ENCODE results near the gene MAN1A2.
"Not testable (repeated sequence)": the region's sequence is repeated elsewhere in the genome, so short reads cannot be mapped to it uniquely, and the experiment has no call there.

The MAN1A2 gene

GRCh38 chr1:117398957-117399356 is 31.7 kb downstream of the MAN1A2 start:
- DNase-seq (ENCODE audit: low read depth): no peak

GRCh38 chr1:117401761-117402160 is 34.5 kb downstream of the MAN1A2 start:
- DNase-seq (ENCODE audit: low read depth): no peak

GRCh38 chr1:117403597-117403996 is 36.3 kb downstream of the MAN1A2 start:
- DNase-seq (ENCODE audit: low read depth): no peak

GRCh38 chr1:117405042-117405441 is 37.8 kb downstream of the MAN1A2 start:
- DNase-seq (ENCODE audit: low read depth): no peak

GRCh38 chr1:117412472-117412871 is 45.2 kb downstream of the MAN1A2 start:
- no peak for DNase-seq (ENCODE audit: low read depth)

- DNase-seq (ENCODE audit: low read depth): no peak
Observed at GRCh38 chr1:117413412-117413811, 46.2 kb downstream of the MAN1A2 start.

- DNase-seq (ENCODE audit: low read depth): no peak
Observed at GRCh38 chr1:117414943-117415342, 47.7 kb downstream of the MAN1A2 start.

- DNase-seq (ENCODE audit: low read depth): no peak
Observed at GRCh38 chr1:117416004-117416403, 48.8 kb downstream of the MAN1A2 start.

- no peak for DNase-seq (ENCODE audit: low read depth)
Observed at GRCh38 chr1:117416546-117417125, 49.4 kb downstream of the MAN1A2 start.

GRCh38 chr1:117425050-117425734 is 57.9 kb downstream of the MAN1A2 start:
- DNase-seq (ENCODE audit: low read depth): no peak

- no peak for DNase-seq (ENCODE audit: low read depth)
Observed at GRCh38 chr1:117427297-117427696, 60.0 kb downstream of the MAN1A2 start.

GRCh38 chr1:117433943-117434342 is 66.7 kb downstream of the MAN1A2 start:
- DNase-seq (ENCODE audit: low read depth): no peak

- no peak for DNase-seq (ENCODE audit: low read depth)
Observed at GRCh38 chr1:117436513-117436912, 69.3 kb downstream of the MAN1A2 start.

GRCh38 chr1:117447661-117448060 is 80.4 kb downstream of the MAN1A2 start:
- no peak for DNase-seq (ENCODE audit: low read depth)

- no peak for DNase-seq (ENCODE audit: low read depth)
Observed at GRCh38 chr1:117452216-117452615, 85.0 kb downstream of the MAN1A2 start.

GRCh38 chr1:117453958-117454357 is 86.7 kb downstream of the MAN1A2 start:
- no peak for DNase-seq (ENCODE audit: low read depth)

GRCh38 chr1:117458410-117458809 is 91.2 kb downstream of the MAN1A2 start:
- not testable (repeated sequence) for DNase-seq (ENCODE audit: low read depth)

- DNase-seq (ENCODE audit: low read depth): no peak
Observed at GRCh38 chr1:117466761-117467160, 99.5 kb downstream of the MAN1A2 start.

GRCh38 chr1:117467336-117467735 is 100.1 kb downstream of the MAN1A2 start:
- DNase-seq (ENCODE audit: low read depth): no peak

- DNase-seq (ENCODE audit: low read depth): no peak
Observed at GRCh38 chr1:117473063-117473462, 105.8 kb downstream of the MAN1A2 start.

GRCh38 chr1:117475495-117475894 is 108.2 kb downstream of the MAN1A2 start:
- DNase-seq (ENCODE audit: low read depth): not testable (repeated sequence)

GRCh38 chr1:117479086-117479485 is 111.8 kb downstream of the MAN1A2 start:
- DNase-seq (ENCODE audit: low read depth): no peak

- DNase-seq (ENCODE audit: low read depth): no peak
Observed at GRCh38 chr1:117481410-117481809, 114.2 kb downstream of the MAN1A2 start.

- DNase-seq (ENCODE audit: low read depth): no peak
Observed at GRCh38 chr1:117493906-117494305, 126.7 kb downstream of the MAN1A2 start.
